Caco-2 (cell line): ENCODE measurements around the gene SNPH. TPM values are rescaled to one million over a fixed set of nuclear protein-coding genes. Genes with fewer than 3 reads are reported as not detected.

Experiments
- BruUV-seq: library from RNA; stranded (reverse); fragments of 400-500 nt; replicated peaks from 2 replicates; lab custom pipeline; 2021; lab: Mats Ljungman, UMichigan
- CTCF ChIA-PET: fragments of 300-600 bp; sonication (Branson Sonifier 250); formaldehyde crosslinking; loops from one replicate; lab custom pipeline; 2022; ENCODE audit warnings: antibody characterized with exemption; lab: Charles Lee
- POLR2A ChIA-PET: fragments of 300-600 bp; sonication (Branson Sonifier 250); formaldehyde crosslinking; loops from one replicate; lab custom pipeline; 2022; ENCODE audit warnings: antibody characterized with exemption; lab: Charles Lee
- DNase-seq, 2 experiments: peaks; one replicate each; pipeline versions ENCODE4 v3.0.0 to v3.0.0-alpha.2; 2020 to 2022
- H3K27me3 ChIP-seq: replicated peaks from 2 replicates; pipeline ENCODE4 v1.6.0; 2011; ENCODE audit warnings: low read length; ENCODE audit not compliant: control insufficient read depth, insufficient read depth
- H3K36me3 ChIP-seq: 2 replicates; pipeline ENCODE4 v1.5.1; 2011; ENCODE audit warnings: low read length; ENCODE audit not compliant: control insufficient read depth, insufficient read depth
- H3K4me1 ChIP-seq: fragments of 250-450 bp; sonication (Bioruptor Pico); 2 replicates; pipeline ENCODE4 v1.5.1; 2020; ENCODE audit warnings: mild to moderate bottlenecking
- H3K4me3 ChIP-seq: 2 replicates; pipeline ENCODE4 v1.5.1; 2011; ENCODE audit warnings: low read depth, mild to moderate bottlenecking, control low read depth, low read length
- H3K9me3 ChIP-seq: fragments of 250-450 bp; sonication (Bioruptor Pico); 2 replicates; pipeline ENCODE4 v1.5.1; 2020; ENCODE audit warnings: mild to moderate bottlenecking, moderate library complexity
- H3K27ac Mint-ChIP-seq: one replicate; pipeline ENCODE4 v1.8.0; 2022; ENCODE audit warnings: mixed read lengths; ENCODE audit not compliant: unreplicated experiment
- H3K27me3 Mint-ChIP-seq: one replicate; pipeline ENCODE4 v1.8.0; 2022; ENCODE audit warnings: mixed read lengths; ENCODE audit not compliant: insufficient read depth, unreplicated experiment
- H3K36me3 Mint-ChIP-seq: one replicate; pipeline ENCODE4 v1.8.0; 2022; ENCODE audit warnings: mild to moderate bottlenecking, mixed read lengths; ENCODE audit not compliant: insufficient read depth, unreplicated experiment
- H3K4me1 Mint-ChIP-seq: one replicate; pipeline ENCODE4 v1.8.0; 2022; ENCODE audit warnings: low read depth, mixed read lengths; ENCODE audit not compliant: unreplicated experiment
- H3K4me3 Mint-ChIP-seq: one replicate; pipeline ENCODE4 v1.8.0; 2022; ENCODE audit warnings: mild to moderate bottlenecking, moderate library complexity, mixed read lengths; ENCODE audit not compliant: unreplicated experiment
- H3K9me3 Mint-ChIP-seq: one replicate; pipeline ENCODE4 v1.8.0; 2022; ENCODE audit warnings: mixed read lengths; ENCODE audit not compliant: unreplicated experiment
- CTCF ChIP-seq, 2 experiments: fragments of 200-600 bp in 1 of 2; IDR thresholded peaks; 1 replicate in 1 of 2; 2 replicates in 1 of 2; pipeline versions ENCODE4 v1.5.1 to v1.8.0; 2011 to 2022; ENCODE audit warnings: antibody characterized with exemption in 1 of 2, control low read depth in 1 of 2, inconsistent platforms in 1 of 2, low read depth in 1 of 2, low read length in 1 of 2, mild to moderate bottlenecking in 1 of 2, moderate library complexity in 1 of 2; ENCODE audit not compliant: insufficient read depth in 1 of 2, severe bottlenecking in 1 of 2, unreplicated experiment in 1 of 2
- intact Hi-C: fragments of 100-400 bp; cut with micrococcal nuclease; formaldehyde crosslinking; loops from one replicate; pipeline ENCODE4 v1.10.0; 2022; ENCODE audit not compliant: unreplicated experiment
- total RNA-seq: library from RNA; stranded (reverse); gene quantifications from 2 replicates; pipeline ENCODE4 v1.2.3, GENCODE V29; 2022

The SNPH gene
- total RNA-seq, 1 experiment from 2014 or later, result 0.36 TPM

- BruUV-seq, result no TSS peak
- no peaks in the 10 kb centered on the region for H3K9me3 Mint-ChIP-seq
- H3K27me3 ChIP-seq, result no peaks in the 10 kb centered on the region
- no peak for DNase-seq
- H3K27ac Mint-ChIP-seq, result no peak overlapping the region
- H3K4me1 Mint-ChIP-seq, result no peaks in the 10 kb centered on the region
- ChIA-PET CTCF (interaction anchor here (0.8 kb wide), 1 partner anchor 229 kb away, joined by 3 read pairs; no protein-coding TSS in a partner anchor), POLR2A (no interaction called here)
- H3K9me3 ChIP-seq, result no peaks in the 10 kb centered on the region
- no peak overlapping the region for H3K4me3 ChIP-seq
- no peaks in the 10 kb centered on the region for H3K36me3 ChIP-seq
- intact Hi-C loops, result no loop called here
- H3K27me3 Mint-ChIP-seq, result no peaks in the 10 kb centered on the region
- no peaks in the 10 kb centered on the region for H3K4me1 ChIP-seq
- no peak for TF ChIP-seq CTCF (IDR thresholded peaks at IDR 0.05; ENCODE audit: insufficient read depth in 1 of 2, low read depth in 1 of 2, low read length in 1 of 2, severe bottlenecking in 1 of 2, unreplicated experiment in 1 of 2)
- no peaks in the 10 kb centered on the region for H3K36me3 Mint-ChIP-seq
- no peak overlapping the region for H3K4me3 Mint-ChIP-seq
Measured at GRCh38 chr20:1274485-1275311, 8.6 kb downstream of the SNPH start.

- Mint-ChIP-seq H3K27me3 (no peaks in the 10 kb centered on the region), H3K36me3 (no peaks in the 10 kb centered on the region), H3K9me3 (no peaks in the 10 kb centered on the region), H3K27ac (no peak overlapping the region), H3K4me3 (no peak overlapping the region), H3K4me1 (no peaks in the 10 kb centered on the region)
- POLR2A ChIA-PET, result interaction anchor here (1.0 kb wide), 1 partner anchor 50 kb away, joined by 3 read pairs; no protein-coding TSS in a partner anchor
- Histone ChIP-seq H3K4me1 (no peaks in the 10 kb centered on the region), H3K4me3 (no peak overlapping the region), H3K9me3 (no peaks in the 10 kb centered on the region), H3K27me3 (no peaks in the 10 kb centered on the region), H3K36me3 (no peaks in the 10 kb centered on the region)
- intact Hi-C loops, result no loop called here
- no peak for TF ChIP-seq CTCF (IDR thresholded peaks at IDR 0.05; ENCODE audit: insufficient read depth in 1 of 2, low read depth in 1 of 2, low read length in 1 of 2, severe bottlenecking in 1 of 2, unreplicated experiment in 1 of 2)
- CTCF ChIA-PET, result no interaction called here
- BruUV-seq, result no TSS peak
- DNase-seq, result no peak
Measured at GRCh38 chr20:1275919-1276318, 9.8 kb downstream of the SNPH start.

GRCh38 chr20:1277529-1278322, 11.6 kb downstream of the SNPH start:
- H3K4me1 Mint-ChIP-seq, result no peaks in the 10 kb centered on the region

More at GRCh38 chr20:1277529-1278322, 11.6 kb downstream of the SNPH start:
- H3K4me1 ChIP-seq, result no peaks in the 10 kb centered on the region
- POLR2A ChIA-PET, result no interaction called here
- intact Hi-C loops, result no loop called here
- H3K9me3 ChIP-seq, result no peaks in the 10 kb centered on the region
- no peaks in the 10 kb centered on the region for H3K36me3 ChIP-seq
- CTCF ChIA-PET, result no interaction called here
- H3K27ac Mint-ChIP-seq, result no peak overlapping the region
- H3K27me3 Mint-ChIP-seq, result no peaks in the 10 kb centered on the region
- H3K9me3 Mint-ChIP-seq, result no peaks in the 10 kb centered on the region
- TF ChIP-seq CTCF (IDR thresholded peaks at IDR 0.05; ENCODE audit: insufficient read depth in 1 of 2, low read depth in 1 of 2, low read length in 1 of 2, severe bottlenecking in 1 of 2, unreplicated experiment in 1 of 2), result no peak
- H3K27me3 ChIP-seq, result no peaks in the 10 kb centered on the region
- DNase-seq, result no peak
- no peaks in the 10 kb centered on the region for H3K36me3 Mint-ChIP-seq
- H3K4me3 Mint-ChIP-seq, result no peak overlapping the region
- no TSS peak for BruUV-seq
- H3K4me3 ChIP-seq, result no peak overlapping the region
